Measurements from ENCODE around the gene MEP1A.
"Not testable (repeated sequence)": the region's sequence is repeated elsewhere in the genome, so short reads cannot be mapped to it uniquely, and the experiment has no call there.

MEP1A gene

GRCh38 chr6:46793138-46793537 lies at the start of gene MEP1A:
Gene MEP1A, plus strand, starts transcription at chr6:46793389. Its CDS starts 10 bp downstream, at chr6:46793399.
- DNase-seq (ENCODE audit: low read depth in 3 of 3) = no peak

GRCh38 chr6:46743425-46744158 lies 49.6 kb upstream of the MEP1A start:
- DNase-seq (ENCODE audit: low read depth in 3 of 3) = no peak

- DNase-seq (ENCODE audit: low read depth in 3 of 3) = not testable (repeated sequence)
Observed at GRCh38 chr6:46744159-46744725, 48.9 kb upstream of the MEP1A start.

GRCh38 chr6:46745973-46746372 lies 47.2 kb upstream of the MEP1A start:
- no peak for DNase-seq (ENCODE audit: low read depth in 3 of 3)

GRCh38 chr6:46746696-46747095 lies 46.5 kb upstream of the MEP1A start, which contains the start of gene ANKRD66:
Gene ANKRD66, plus strand, starts transcription at chr6:46746933. Its CDS starts 5,016 bp downstream, at chr6:46751949.
- DNase-seq (ENCODE audit: low read depth in 3 of 3) = no peak

GRCh38 chr6:46748940-46749503 lies 44.2 kb upstream of the MEP1A start:
- DNase-seq (ENCODE audit: low read depth in 3 of 3) = no peak

- DNase-seq (ENCODE audit: low read depth in 3 of 3) = no peak
Observed at GRCh38 chr6:46749731-46750130, 43.5 kb upstream of the MEP1A start.

- no peak for DNase-seq (ENCODE audit: low read depth in 3 of 3)
Observed at GRCh38 chr6:46751658-46752057, 41.5 kb upstream of the MEP1A start.

- DNase-seq (ENCODE audit: low read depth in 3 of 3) = no peak
Observed at GRCh38 chr6:46755865-46756264, 37.3 kb upstream of the MEP1A start.

GRCh38 chr6:46756469-46757213 lies 36.5 kb upstream of the MEP1A start:
- DNase-seq (ENCODE audit: low read depth in 3 of 3) = no peak

- no peak for DNase-seq (ENCODE audit: low read depth in 3 of 3)
Observed at GRCh38 chr6:46757214-46757596, 36.0 kb upstream of the MEP1A start.

- no peak for DNase-seq (ENCODE audit: low read depth in 3 of 3)
Observed at GRCh38 chr6:46758960-46759753, 34.0 kb upstream of the MEP1A start.

- no peak for DNase-seq (ENCODE audit: low read depth in 3 of 3)
Observed at GRCh38 chr6:46760925-46761324, 32.3 kb upstream of the MEP1A start.

- no peak for DNase-seq (ENCODE audit: low read depth in 3 of 3)
Observed at GRCh38 chr6:46763466-46763865, 29.7 kb upstream of the MEP1A start.

GRCh38 chr6:46764280-46764679 lies 28.9 kb upstream of the MEP1A start:
- DNase-seq (ENCODE audit: low read depth in 3 of 3) = not testable (repeated sequence)

- no peak for DNase-seq (ENCODE audit: low read depth in 3 of 3)
Observed at GRCh38 chr6:46764961-46765360, 28.2 kb upstream of the MEP1A start.

- DNase-seq (ENCODE audit: low read depth in 3 of 3) = no peak
Observed at GRCh38 chr6:46772016-46772415, 21.2 kb upstream of the MEP1A start.

- no peak for DNase-seq (ENCODE audit: low read depth in 3 of 3)
Observed at GRCh38 chr6:46772762-46773161, 20.4 kb upstream of the MEP1A start.

GRCh38 chr6:46773201-46773855 lies 19.9 kb upstream of the MEP1A start:
- no peak for DNase-seq (ENCODE audit: low read depth in 3 of 3)

GRCh38 chr6:46774736-46775135 lies 18.5 kb upstream of the MEP1A start:
- not testable (repeated sequence) for DNase-seq (ENCODE audit: low read depth in 3 of 3)

- DNase-seq (ENCODE audit: low read depth in 3 of 3) = no peak
Observed at GRCh38 chr6:46776070-46776712, 17.0 kb upstream of the MEP1A start.
